Anterior cingulate cortex (tissue), 58 donors: ENCODE results near the gene SPATA6.
"Not testable (repeated sequence)": the region's sequence is repeated elsewhere in the genome, so short reads cannot be mapped to it uniquely, and the experiment has no call there.

Experiments
- DNase-seq, 58 donors: peaks; one replicate each; lab custom pipeline; 2025; lab: John Stamatoyannopoulos, UW

The SPATA6 gene

GRCh38 chr1:48471691-48472576 is at the start of gene SPATA6:
Gene SPATA6 (minus strand): TSS chr1:48472204. CDS start chr1:48472008, 196 bp downstream.
- peak; percentile 27 to 99 (median 95) for DNase-seq

GRCh38 chr1:48519896-48520295 is 47.9 kb upstream of the SPATA6 start:
- not testable (repeated sequence) for DNase-seq

GRCh38 chr1:48506870-48507269 is 34.9 kb upstream of the SPATA6 start:
- no peak for DNase-seq

GRCh38 chr1:48500541-48501450 is 28.8 kb upstream of the SPATA6 start:
- DNase-seq, result no peak

- no peak for DNase-seq
Observed at GRCh38 chr1:48499211-48499735, 27.3 kb upstream of the SPATA6 start.

- peak in 54 of 58 donors; percentile 17 to 91 (median 65) for DNase-seq
Observed at GRCh38 chr1:48498096-48498791, 26.2 kb upstream of the SPATA6 start.

GRCh38 chr1:48495911-48496310 is 23.9 kb upstream of the SPATA6 start:
- no peak for DNase-seq

- DNase-seq, result peak in 3 of 58 donors; percentile 2 to 7 (median 3)
Observed at GRCh38 chr1:48495166-48495565, 23.2 kb upstream of the SPATA6 start.

GRCh38 chr1:48493970-48494769 is 22.2 kb upstream of the SPATA6 start:
- peak in 49 of 58 donors; percentile 9 to 89 (median 54) for DNase-seq

GRCh38 chr1:48493041-48493440 is 21.0 kb upstream of the SPATA6 start:
- no peak for DNase-seq

GRCh38 chr1:48492392-48492791 is 20.4 kb upstream of the SPATA6 start:
- DNase-seq, result peak in 2 of 58 donors; percentile 5 to 24

- DNase-seq, result no peak
Observed at GRCh38 chr1:48488721-48489120, 16.7 kb upstream of the SPATA6 start.

GRCh38 chr1:48480504-48480903 is 8.5 kb upstream of the SPATA6 start:
- DNase-seq, result no peak

GRCh38 chr1:48480023-48480422 is 8.0 kb upstream of the SPATA6 start:
- not testable (repeated sequence) for DNase-seq

GRCh38 chr1:48472638-48473037 is 634 bp upstream of the SPATA6 start:
- DNase-seq, result no peak

- DNase-seq, result peak in 8 of 58 donors; percentile 20 to 58 (median 42)
Observed at GRCh38 chr1:48470950-48471690, 884 bp downstream of the SPATA6 start.

- DNase-seq, result peak in 37 of 58 donors; percentile 1 to 78 (median 31)
Observed at GRCh38 chr1:48470481-48470855, 1.5 kb downstream of the SPATA6 start.
